OCI-LY7 (cell line): ENCODE results near the gene KCTD10.

Source experiments
- CTCF ChIP-seq: fragments of 200-600 bp; sonication (generic); conservative IDR thresholded peaks from 2 replicates; pipeline ENCODE4 v1.5.1; 2014; ENCODE audit warnings: mild to moderate bottlenecking, antibody characterized with exemption, low read length, moderate library complexity, mixed read lengths
- EZH2phosphoT487 ChIP-seq: fragments of 200-600 bp; sonication (generic); IDR thresholded peaks from 2 replicates; pipeline ENCODE4 v1.6.1; 2018; ENCODE audit warnings: low read depth, borderline replicate concordance, mild to moderate bottlenecking, mixed run types, antibody characterized with exemption, low read length, moderate library complexity, mixed read lengths

DNA sequence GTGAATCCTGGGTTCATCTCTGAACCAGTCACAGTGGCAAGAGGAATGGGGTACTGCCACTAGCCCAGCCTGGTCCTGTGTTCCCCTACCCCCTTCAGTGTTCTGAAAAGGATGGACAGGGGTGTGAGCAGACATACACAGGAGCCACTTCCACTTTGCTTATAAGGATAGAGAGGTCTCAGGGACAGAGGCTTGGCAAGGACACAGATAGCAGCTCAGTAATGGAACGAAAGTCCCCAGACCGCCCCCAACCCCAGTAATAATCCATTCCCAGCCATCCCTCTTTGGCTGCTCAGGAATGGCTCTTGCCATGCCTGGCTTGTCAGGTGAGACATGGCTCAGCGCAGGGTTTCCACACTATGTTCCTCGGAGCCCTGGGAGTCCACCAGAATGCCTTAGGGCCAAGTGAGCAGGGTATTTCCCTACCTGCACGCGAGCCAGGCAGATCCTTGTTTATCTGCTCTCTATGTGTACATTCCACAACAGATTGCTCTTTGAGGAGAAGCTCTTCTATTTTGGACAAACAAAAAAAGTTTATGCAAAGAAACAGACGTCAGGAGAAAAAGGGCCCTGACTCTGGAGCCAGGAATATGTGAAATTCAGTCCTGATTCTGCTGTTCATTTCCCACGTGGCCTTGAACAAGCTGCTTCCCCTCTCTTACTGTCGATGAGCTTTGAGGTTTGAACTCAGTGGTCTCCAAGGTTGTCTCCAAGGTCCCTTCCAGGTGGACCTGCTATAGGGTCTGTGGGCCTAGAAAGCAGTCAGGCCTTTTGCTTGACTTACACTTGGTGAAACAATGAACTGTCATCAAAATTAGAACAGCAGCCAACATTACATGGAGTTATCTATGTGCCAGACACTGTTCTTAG is 10.3 kb upstream of the KCTD10 start:
- no peak for TF ChIP-seq CTCF
- no peak for TF ChIP-seq EZH2phosphoT487
